ENCODE results near the gene FAM171A1.

Gene FAM171A1

GRCh38 chr10:15169555-15170401 lies 201.3 kb downstream of the FAM171A1 start:
- no peak for DNase-seq (ENCODE audit: low read depth in 2 of 2)

- peak; percentile 97 to 99 for DNase-seq (ENCODE audit: low read depth in 2 of 2)
Measured at GRCh38 chr10:15168786-15169554, 202.1 kb downstream of the FAM171A1 start.

- peak in 1 of 2 donors; percentile 41 for DNase-seq (ENCODE audit: low read depth in 2 of 2)
Measured at GRCh38 chr10:15168291-15168785, 202.8 kb downstream of the FAM171A1 start, which contains the start of gene NMT2. Gene NMT2, minus strand, starts transcription at chr10:15168693. Its CDS starts 81 bp downstream, at chr10:15168612.

DNA sequence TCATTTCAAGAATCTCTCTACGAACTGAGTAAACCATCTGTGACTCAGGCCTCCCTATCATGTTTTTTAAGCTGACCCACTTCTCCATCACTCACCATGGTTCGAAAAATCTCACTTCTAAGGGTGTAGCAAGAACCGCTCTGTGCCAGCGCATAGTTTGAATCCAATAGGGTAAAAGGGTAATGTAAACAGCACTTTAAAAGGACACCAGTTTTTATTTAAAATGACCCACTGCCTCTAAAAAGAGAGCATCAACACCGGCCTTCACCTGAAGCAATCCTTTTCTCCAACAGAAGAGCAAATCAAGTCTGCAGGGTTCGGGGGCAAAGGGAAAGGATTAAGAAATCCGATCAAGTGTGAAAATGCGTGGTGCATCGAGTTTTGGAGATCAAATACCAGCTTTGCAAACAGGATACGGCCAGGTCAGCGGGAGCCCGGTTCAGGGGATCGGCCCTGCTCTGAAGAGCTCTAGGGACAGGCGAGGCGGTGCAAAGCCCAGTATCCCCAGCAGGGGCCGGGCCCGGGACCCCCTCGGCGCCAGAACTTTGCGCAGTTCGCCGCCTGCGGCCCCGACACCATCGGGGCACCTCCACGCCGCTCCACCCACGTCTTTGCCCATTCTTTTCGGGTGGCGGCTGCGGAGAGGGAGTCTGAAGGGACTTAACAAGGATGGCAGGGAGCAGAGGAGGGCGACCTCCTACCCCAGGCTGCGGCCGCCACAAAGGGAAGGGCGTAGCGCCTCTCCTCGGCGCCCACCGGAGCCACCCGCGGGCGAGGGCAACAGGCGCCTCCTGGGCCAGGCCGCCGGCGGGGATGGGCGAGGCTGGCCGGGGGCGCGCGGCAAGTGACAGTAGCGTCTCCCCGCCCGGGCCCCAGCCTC lies 203.4 kb downstream of the FAM171A1 start:
- peak in 1 of 2 donors; percentile 29 for DNase-seq (ENCODE audit: low read depth in 2 of 2)

DNA sequence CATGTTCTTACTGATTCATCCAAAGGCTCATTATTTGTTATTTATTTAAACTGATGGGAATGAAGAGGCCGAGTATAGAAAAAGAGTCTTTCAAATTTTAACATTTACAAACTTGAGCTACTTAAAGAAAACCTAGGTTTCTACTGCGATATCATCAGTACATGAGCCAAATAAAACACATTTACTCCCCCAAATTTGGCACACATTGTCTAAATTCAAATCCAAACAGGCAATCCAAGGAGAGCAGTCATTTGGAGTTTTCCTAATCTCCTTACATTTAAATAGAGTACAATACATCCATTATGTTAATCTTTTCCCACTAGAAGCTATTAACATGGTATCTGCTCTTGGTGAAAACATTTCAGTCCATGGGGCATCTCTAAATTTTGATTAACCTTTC lies 204.8 kb downstream of the FAM171A1 start:
- DNase-seq (ENCODE audit: low read depth in 2 of 2) = no peak

- no peak for DNase-seq (ENCODE audit: low read depth in 2 of 2)
Measured at GRCh38 chr10:15163253-15163828, 207.7 kb downstream of the FAM171A1 start.
